Tongue (tissue), 2 donors: ENCODE results near the gene ANKFN1. TPM values are rescaled to one million over a fixed set of nuclear protein-coding genes. Genes with fewer than 3 reads are reported as not detected.
A peak's percentile ranks its signal among the peaks of the same experiment; 100 is the strongest.
"Not testable (repeated sequence)": the region's sequence is repeated elsewhere in the genome, so short reads cannot be mapped to it uniquely, and the experiment has no call there.

ENCODE experiments used
- DNase-seq: peaks from one replicate; pipeline ENCODE4 v3.0.0-alpha.2; 2015
- total RNA-seq: library from RNA; depleted of rRNA; stranded (reverse); fragments of >200 nt; gene quantifications from one replicate; pipeline ENCODE4 v1.2.3, GENCODE V29; 2014

The ANKFN1 gene
- total RNA-seq, 1 donor from 2014 or later = 1.7 TPM

DNA sequence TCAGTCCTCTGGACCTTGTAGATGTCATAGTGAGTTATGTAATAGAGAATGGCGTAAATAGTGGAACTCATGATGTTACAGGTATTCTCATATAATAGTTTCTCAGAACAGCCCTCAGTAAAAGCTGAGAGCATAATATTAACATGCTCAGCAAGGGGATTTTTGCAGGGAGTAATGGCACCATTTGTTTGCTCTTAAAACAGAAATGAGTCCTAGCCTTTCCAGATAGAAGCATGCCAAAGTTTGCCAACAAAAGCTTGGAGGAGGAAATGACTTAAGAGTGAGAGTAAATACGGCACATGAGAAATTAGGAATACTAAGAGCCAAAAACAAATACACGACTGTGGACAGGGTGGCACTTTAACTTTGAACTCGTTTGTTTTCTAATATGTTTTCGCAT, 198.4 kb downstream of the ANKFN1 start:
- DNase-seq = no peak

DNA sequence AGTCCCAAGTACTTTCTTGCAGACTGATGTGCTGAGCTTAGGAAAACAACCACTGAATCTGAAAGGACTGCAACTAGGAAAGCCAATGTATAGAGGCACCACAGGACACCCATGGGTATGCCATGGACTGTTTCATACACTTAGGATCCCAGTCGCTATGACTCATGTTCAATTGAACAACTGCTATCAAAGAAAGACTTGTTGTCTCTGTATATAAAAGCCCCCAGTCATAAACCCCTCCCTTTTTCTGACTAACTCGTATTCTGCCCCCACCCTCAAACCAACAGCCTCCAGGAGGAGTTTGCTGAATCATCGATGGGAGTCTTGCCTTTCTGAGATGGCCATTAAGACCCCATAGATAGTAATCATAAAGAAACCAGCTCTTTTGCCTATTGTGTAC, 205.4 kb downstream of the ANKFN1 start:
- DNase-seq = no peak

DNA sequence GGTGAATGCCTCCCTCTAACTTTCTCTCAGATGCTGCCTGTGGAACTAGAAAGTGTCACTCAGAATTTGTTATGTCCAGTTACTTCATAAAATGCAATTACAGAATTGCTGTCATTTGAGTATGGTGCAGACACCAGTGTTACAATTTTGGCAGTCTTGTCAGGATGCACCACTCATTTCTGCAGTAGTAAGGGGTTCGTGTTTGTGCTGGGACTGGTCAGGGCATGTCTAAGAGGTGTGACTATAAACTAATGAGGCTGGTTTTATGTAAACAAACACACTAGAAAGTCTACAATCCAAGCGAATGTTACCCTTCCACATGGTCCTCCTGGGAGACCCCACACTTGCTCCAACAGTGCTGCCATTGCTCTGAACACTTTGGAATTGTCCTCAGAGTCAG, 206.2 kb downstream of the ANKFN1 start:
- no peak for DNase-seq

DNA sequence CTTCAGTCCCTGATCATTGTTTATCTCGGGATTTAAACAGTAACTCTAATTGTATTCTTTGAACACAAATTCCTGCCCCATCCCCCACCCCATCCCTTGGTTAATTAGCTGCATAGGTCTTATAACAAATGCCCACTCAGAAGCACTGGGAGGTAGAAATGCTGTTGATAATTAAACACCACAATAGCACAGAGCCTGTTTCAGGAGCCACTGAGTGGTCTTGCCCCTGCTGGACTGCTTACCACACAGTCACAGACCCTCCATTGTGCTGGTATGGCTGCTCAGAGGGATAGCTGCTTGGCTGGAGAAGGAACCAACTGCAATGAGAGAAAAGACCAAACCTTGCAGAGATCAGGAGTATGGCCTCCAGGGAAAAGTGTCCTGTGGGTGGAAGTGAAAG, 214.1 kb downstream of the ANKFN1 start:
- DNase-seq = no peak

DNA sequence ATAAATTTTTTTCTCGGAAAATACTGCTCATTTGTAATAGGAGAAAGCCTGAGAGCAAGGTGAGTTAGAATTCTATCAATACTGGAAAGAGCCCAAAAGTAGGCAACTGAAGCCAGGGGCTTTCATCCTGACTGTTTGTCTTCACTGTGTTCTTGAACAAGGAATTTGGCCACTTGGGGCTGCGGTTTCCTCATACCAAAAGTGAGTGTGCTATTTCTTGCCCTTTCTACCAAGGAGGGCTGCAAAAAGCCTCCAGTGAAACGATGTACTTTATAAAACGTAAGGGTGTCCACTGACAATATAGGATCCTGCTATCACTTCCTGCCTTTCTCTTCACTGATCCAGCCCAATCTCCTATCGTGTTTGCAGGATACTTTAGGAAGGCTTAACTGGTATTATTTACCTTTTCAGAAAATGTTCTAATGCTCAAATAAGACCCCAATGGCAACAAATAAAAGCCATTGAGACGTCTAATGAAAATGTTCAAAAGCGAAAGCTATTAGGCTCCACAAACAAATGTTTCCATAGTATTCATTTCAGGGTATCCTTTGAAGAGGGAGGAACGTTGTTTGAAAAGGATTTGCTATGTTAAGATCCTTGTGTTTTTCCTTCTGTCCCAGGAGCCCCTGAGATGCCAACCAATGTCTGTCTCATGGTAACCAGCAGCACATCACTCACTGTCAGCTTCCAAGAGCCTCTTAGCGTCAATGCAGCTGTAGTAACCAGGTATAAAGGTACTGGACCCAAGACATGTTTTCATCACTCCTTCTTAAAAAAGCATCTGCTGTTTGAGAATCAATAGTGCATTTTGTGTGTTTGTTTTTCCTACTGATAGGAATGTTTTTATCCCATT, 220.9 kb downstream of the ANKFN1 start:
- no peak for DNase-seq

DNA sequence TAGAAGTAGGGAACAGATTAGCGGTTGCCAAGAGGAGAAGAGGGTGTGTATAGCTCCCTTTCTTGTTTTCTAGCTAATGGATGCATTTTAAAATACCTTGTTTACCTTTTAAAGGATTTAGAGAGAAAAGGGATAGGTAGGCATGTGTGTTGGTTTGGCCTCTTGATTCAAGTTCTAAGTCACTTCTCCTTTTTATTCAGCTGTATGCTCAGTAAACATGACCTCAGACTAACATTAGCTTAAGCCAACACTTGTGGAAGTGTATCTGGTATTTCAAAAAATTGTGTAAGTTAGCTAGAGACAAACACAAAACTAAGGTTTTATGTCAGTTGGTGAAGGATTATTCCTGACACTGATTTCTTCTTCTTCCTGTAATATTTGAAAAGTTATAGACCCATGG, 236.1 kb downstream of the ANKFN1 start:
- DNase-seq = no peak

DNA sequence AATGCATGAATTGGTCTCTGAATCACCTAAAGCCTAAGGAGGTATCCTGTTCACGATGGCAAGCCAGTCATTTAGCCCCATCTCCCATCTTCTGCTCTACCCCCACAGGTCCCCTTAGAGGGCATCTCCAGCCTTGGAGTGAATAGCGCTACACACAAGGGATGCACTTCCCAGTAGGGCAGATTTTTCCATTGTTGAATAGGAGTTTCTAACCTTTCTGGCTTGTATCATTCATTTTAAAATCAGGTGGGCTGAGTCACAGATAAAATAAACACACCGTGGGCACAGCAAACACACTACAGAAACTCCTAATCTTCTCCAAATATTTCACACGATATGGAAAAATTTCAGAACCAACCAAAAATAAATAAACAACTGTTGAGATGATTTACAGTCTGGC, 239.0 kb downstream of the ANKFN1 start:
- DNase-seq = no peak

DNA sequence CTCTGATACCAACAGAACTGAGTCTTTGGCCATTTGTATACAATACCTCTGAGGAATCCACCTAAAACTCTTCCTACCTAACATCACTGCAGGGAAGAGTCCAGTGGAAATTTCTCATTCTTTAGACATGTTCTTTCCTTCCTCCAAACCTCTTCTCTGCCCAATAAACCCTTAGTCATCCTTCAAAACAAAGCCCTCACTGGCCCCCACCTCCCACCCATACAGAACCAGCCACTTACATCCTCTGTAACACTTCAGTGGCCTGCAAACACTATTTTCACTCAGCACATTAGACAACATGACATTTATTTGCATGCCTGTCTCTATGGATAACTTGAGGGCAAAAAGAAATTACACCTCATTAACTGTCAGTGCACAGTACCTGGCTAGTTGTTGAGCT, 239.9 kb downstream of the ANKFN1 start:
- DNase-seq = no peak

DNA sequence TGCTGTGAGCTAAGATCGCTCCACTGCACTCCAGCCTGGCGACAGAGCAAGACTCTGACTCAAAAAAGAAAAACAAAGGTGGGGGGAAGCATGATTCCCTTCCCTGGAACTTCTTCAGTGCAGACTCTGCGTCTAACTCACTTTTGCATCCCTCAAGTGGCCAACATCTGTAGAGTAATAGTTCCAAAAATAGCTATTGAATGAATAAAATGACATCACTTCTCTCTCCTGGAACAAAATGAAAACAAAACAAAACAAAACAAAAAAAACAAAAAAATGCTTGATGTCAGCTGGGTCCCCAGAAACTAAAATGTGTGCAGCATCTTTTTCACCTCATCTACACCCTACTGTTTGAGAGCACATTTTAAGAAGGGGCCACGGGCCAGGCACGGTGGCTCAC, 242.5 kb downstream of the ANKFN1 start:
- DNase-seq = peak; percentile 11

DNA sequence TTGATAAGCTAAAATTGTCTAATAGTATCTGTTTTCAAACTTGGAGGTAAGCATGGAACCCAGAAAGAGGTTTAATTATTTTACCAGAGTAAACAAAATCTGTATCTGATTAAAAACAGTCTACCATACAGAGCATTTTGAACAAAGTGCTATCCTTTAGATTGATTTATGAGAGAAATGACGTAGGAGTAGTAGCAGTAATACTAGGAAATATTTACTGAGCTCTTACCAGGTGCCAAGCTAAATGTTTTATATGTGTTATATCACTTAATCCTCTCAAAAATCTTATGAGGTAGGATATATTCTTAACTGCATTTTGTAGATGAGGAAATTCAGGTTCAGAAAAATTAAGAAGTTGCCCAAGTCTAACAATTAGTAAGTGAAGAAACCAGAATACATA, 253.8 kb downstream of the ANKFN1 start:
- DNase-seq = no peak

DNA sequence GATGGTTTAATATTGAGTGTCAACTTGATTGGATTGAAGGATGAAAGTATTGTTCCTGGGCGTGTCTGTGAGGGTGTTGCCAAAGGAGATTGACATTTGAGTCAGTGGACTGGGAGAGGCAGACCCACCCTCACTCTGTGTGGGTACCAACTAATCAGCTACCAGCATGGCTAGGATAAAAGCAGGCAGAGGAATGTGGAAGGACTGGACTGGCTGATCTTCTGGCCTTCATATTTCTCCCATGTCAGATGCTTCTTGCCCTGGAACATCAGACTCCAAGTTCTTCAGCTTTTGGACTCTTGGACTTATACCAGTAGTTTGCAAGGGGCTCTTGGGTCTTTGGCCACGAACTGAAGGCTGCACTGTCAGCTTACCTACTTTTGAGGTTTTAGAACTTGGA, 259.1 kb downstream of the ANKFN1 start:
- not testable (repeated sequence) for DNase-seq

DNA sequence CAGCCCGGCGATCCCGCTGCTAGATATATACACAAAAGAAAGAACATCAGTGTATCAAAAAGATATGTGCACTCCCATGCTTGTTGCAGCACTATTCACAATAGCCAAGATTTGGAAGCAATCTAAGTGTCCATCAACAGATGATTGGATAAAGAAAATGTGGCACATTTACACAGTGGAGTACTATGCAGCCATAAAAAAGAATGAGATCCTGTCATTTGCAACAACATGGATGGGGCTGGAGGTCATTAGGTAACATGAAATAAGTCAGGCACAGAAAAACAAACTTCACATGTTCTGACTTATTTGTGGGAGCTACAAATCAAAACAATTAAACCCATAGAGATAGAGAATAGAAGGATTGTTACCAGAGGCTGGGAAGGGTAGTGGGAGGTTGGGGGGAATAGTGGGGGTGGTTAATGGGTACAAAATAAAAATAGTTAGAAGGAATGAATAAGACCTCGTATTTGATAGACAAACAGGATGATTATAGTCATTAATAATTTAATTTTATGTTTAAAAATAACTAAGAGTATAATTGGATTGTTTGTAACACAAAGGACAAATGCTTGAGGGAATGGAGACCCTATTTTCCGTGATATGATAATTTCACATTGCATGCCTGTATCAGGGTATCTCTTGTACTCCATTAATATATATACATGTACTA, 263.5 kb downstream of the ANKFN1 start:
- DNase-seq = no peak

DNA sequence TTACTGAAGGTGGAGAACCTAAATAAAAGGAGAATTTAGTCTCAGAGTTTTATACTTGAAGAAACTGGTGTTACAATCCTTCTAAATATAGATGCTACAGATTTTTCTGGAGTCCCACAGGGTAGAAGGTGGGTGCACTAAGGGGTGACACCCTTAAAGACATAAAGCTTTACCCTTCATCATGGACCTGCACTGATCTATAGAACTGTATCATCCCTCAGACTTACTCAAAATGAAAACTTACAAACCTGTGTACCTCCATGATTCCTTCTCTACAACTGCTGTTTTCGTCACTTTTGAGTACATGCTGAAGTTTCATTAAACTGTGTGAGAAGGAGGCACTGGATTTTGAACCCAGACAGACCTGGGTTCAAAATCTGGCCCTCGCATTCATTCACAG, 270.7 kb downstream of the ANKFN1 start:
- no peak for DNase-seq

DNA sequence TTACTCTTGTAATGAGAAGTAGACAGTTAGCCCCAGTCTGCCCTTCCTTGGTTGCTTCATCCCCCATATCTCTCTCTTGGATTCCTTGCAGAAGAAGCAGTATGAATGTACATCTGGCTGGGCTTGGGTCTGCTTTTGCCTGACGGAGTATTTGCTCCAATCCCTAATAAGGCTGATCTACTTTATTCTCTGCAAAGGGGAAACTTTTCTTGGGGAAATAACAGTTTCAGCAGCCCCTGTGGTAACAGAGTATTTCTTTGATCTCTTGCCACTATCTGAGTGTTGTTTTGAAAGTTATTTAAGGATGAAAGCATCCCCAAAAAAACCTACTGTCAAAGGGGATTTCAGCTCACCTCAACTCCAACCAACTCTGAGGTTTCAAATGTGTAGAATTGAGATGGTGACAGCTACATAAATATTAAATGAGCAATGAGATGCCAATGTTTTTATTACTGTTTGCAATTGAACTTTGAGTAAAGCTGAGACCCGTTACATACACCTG, 271.3 kb downstream of the ANKFN1 start:
- no peak for DNase-seq

DNA sequence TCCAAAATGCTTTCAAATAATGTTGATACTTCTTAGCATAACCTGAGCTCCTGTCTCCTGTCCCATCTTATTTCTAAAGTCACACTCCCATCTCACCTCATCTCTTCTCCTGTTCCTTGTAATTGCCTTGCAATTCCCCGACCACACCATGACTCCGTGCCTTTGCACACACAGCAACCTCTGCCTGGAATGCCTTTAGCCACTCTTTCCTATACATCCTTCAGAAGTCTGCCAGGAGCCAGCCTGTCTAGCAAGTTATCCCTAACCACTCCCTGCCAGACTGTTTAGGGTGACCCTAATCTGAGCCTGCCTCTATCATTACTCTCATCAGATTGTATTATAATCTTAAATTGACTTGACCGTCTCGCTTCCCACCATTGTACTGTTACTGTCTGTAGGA, 272.2 kb downstream of the ANKFN1 start:
- no peak for DNase-seq

DNA sequence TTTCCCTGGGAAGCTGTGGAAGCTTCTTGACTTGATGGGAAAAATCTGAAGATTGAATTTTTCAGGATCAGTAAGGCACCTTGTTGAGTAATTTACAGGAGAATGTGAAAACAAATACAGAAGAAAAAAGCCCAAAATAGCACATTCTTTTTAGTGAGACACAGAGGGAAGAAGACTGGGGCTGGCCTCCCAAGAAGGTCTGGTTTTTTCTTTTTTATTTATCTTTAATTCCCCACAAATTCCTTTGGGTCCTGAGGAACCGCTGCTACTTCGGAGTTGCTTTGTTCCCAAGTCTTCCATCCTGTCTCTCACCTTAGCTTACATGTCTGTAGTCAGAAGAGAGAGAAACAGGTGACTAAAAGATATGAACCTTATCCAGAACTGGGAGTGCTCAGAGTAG, 273.6 kb downstream of the ANKFN1 start:
- DNase-seq = no peak

DNA sequence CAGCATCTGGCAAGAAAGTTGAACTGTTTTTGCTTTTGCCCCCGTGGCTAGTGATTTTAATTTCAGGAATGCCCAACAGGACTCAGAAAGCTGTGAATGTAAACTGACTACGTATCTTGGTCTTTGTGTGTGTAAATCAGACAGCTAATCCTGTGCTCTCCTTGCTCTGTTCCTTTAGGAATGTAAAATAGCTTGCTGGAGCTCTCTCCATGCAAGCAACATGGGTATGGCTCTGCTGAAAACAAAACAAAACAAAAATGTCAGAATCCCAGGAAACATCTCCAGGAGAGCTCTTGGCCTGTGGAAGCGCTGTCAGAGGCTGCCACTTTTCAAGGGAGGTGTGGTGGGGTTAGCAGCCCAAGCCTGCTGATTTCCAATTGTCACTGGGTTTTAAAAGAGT, 278.5 kb downstream of the ANKFN1 start:
- DNase-seq = no peak

DNA sequence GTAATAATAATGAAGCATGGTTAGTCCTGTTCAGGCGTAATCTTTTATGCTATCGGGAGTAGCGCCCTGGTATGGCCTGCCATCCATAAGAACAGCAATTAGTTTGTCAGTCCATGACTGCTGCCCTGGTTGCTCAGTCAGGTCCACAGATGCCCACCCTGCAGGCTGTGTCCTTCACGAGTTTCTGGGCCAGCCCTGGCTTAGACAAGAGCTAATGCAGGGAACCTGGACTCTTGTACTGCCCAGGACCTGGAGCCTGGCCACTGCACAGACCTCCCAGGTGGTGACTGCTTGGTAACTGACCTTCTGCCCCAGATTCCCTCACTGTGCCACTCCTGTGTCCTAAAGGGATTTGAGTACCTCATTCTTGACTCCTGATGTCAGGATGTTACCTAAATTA, 279.2 kb downstream of the ANKFN1 start:
- DNase-seq = no peak

DNA sequence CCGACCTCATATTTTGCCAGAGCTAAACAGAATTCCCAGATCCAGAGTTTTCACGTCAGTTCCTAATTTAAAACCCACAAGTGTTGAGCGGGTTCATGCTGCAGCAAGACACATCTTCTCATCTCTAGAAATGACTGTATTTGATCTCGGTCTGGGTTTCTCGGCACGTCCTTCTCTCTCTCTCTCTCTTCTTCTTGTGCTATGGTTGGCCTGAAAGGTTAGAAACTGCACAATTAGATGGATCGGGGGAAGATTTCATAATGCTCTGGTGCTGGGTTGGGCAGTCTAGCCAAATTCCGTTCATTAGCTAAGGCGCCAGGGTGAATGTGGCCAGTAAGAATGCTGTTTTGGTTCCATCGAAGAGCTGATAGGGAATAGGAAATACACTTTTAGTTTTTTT, 281.3 kb downstream of the ANKFN1 start:
- no peak for DNase-seq

DNA sequence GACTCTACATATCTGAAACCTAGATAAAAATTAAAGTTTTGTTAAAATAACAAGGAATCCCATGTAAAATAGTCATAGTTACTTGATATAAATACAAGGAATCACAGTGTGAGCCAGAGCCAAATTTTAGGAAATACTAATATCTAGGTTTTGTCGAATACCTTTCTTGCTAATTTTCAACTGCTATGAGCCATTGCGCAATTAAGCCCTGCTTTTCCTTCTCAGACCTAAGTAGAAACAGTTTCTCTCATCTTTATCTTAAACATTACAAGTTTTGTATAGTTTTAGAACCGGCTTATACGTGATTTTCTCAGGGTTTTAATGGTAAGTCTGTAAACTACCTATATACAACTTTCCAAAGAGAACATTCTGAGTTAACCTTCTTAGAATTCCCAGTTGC, 282.9 kb downstream of the ANKFN1 start:
- DNase-seq = no peak

DNA sequence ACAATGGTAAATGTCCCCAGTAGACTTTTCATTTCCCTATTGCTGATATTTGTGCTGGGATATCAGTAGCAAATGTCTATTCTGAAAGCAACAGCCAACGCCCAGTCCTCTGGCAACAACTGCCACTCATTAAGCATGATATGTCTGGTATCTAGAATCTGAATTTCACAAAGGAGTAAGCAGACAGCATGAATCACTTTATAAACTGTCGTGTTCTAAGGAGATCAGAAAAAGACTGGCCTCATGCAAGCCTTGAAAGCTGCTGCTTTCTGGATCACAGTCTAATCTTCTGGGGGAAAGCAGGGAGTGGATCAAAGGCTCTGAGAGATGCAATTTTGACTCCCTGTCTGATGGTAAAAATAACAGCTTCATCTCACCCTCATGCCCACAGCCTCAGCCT, 287.1 kb downstream of the ANKFN1 start:
- no peak for DNase-seq

DNA sequence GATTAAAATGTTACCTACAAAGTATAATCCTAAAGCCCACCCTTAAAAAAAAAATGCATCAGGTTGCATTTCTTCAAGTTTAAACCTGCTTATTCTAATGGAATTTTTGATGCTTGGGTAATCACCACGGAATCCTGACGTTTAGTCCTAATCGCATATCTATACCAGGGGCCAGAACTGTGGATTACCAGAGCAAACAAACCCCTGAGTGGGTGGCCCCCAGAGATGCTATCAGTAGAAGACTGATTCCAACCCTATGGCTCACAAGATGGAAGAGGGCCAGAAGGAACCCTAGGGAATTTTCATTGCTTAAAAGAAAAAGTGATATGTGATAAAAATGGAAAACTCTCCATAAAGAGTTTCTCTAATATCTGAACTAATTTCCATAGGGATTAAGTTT, 288.0 kb downstream of the ANKFN1 start:
- DNase-seq = no peak

DNA sequence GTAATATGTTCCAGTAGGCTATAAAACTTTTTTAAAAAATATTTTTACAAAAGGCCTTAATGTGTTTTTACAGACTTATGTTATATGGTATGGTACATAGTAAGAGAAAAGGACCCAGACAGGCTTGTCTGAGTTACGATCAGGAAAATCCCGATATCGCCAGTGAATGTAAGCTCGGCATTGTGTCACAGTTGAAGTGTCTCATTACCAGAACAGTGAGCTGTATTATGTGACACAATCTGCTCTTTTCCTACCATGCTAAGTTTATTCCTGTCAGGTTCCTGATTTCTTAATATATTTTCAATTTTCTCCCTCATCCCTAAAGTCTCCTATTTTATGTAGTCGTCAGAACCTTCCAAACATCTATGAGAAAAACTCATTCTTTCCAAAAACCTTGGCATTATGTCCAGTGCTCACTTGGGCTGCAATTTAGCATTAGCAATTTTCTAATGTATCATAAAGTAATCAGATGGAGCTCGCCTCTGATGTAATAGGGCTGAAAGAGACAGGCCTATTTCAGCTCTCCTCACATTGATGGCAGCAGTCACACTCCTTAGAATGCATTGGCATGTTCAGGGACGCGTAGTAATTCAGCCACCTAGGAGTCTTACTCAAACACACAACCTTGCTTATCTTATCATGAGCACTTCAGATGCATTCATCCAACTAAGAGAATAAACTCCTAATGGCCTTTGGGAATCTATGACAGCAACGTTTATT, 292.6 kb downstream of the ANKFN1 start:
- no peak for DNase-seq
